ENCODE data around the gene ZFYVE9. TPM values are rescaled to one million over a fixed set of nuclear protein-coding genes. Genes with fewer than 3 reads are reported as not detected.

ZFYVE9 gene
- total and polyA plus RNA-seq, 2 of the 13 experiments (the other 11 are each of a cell fraction or from before 2014, with no cell fraction given): 9.2 to 19.8 TPM

GRCh38 chr1:52142220-52143183 lies 613 bp downstream of the ZFYVE9 start (continued):
- no peak for TF ChIP-seq MZF1 (CRISPR knock-in tag; IDR thresholded peaks at IDR 0.05; ENCODE audit: borderline replicate concordance)
- no peak for TF ChIP-seq ZNF558 (CRISPR knock-in tag; IDR thresholded peaks at IDR 0.05; ENCODE audit: borderline replicate concordance)
- no peak for TF ChIP-seq JARID2 (CRISPR knock-in tag; IDR thresholded peaks at IDR 0.05; ENCODE audit: insufficient replicate concordance)
- TF ChIP-seq CEBPB (IDR thresholded peaks at IDR 0.05; ENCODE audit: borderline replicate concordance, low read depth, low read length): no peak
- TF ChIP-seq ZNF234 (CRISPR knock-in tag; conservative IDR thresholded peaks at IDR 0.05): no peak
- TF ChIP-seq ZNF282 (IDR thresholded peaks at IDR 0.05; ENCODE audit: partially characterized antibody): no peak
- TF ChIP-seq ZNF672 (CRISPR knock-in tag; IDR thresholded peaks at IDR 0.05): no peak
- TF ChIP-seq, protein P1, sequence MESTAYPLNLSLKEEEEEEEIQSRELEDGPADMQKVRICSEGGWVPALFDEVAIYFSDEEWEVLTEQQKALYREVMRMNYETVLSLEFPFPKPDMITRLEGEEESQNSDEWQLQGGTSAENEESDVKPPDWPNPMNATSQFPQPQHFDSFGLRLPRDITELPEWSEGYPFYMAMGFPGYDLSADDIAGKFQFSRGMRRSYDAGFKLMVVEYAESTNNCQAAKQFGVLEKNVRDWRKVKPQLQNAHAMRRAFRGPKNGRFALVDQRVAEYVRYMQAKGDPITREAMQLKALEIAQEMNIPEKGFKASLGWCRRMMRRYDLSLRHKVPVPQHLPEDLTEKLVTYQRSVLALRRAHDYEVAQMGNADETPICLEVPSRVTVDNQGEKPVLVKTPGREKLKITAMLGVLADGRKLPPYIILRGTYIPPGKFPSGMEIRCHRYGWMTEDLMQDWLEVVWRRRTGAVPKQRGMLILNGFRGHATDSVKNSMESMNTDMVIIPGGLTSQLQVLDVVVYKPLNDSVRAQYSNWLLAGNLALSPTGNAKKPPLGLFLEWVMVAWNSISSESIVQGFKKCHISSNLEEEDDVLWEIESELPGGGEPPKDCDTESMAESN (CRISPR knock-in tag; conservative IDR thresholded peaks at IDR 0.05): peak; percentile 16; the same call in 1 of the 2 replicates
- 0 out of 2 replicates have a peak, but pooled peaks have one; percentile 40 for TF ChIP-seq TGIF2 (CRISPR knock-in tag; IDR thresholded peaks at IDR 0.05)
- TF ChIP-seq ATF3 (CRISPR knock-in tag; IDR thresholded peaks at IDR 0.05): 0 out of 2 replicates have a peak, but pooled peaks have one; percentile 10
- no peak for TF ChIP-seq PRDM10 (CRISPR knock-in tag; IDR thresholded peaks at IDR 0.05; ENCODE audit: low read depth)
- TF ChIP-seq, protein P2, sequence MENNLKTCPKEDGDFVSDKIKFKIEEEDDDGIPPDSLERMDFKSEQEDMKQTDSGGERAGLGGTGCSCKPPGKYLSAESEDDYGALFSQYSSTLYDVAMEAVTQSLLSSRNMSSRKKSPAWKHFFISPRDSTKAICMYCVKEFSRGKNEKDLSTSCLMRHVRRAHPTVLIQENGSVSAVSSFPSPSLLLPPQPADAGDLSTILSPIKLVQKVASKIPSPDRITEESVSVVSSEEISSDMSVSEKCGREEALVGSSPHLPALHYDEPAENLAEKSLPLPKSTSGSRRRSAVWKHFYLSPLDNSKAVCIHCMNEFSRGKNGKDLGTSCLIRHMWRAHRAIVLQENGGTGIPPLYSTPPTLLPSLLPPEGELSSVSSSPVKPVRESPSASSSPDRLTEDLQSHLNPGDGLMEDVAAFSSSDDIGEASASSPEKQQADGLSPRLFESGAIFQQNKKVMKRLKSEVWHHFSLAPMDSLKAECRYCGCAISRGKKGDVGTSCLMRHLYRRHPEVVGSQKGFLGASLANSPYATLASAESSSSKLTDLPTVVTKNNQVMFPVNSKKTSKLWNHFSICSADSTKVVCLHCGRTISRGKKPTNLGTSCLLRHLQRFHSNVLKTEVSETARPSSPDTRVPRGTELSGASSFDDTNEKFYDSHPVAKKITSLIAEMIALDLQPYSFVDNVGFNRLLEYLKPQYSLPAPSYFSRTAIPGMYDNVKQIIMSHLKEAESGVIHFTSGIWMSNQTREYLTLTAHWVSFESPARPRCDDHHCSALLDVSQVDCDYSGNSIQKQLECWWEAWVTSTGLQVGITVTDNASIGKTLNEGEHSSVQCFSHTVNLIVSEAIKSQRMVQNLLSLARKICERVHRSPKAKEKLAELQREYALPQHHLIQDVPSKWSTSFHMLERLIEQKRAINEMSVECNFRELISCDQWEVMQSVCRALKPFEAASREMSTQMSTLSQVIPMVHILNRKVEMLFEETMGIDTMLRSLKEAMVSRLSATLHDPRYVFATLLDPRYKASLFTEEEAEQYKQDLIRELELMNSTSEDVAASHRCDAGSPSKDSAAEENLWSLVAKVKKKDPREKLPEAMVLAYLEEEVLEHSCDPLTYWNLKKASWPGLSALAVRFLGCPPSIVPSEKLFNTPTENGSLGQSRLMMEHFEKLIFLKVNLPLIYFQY (CRISPR knock-in tag; IDR thresholded peaks at IDR 0.05; ENCODE audit: borderline replicate concordance): no peak
- TF ChIP-seq SPEN (CRISPR knock-in tag; IDR thresholded peaks at IDR 0.05; ENCODE audit: low read depth): peak; percentile 38; the same call in 1 of the 2 replicates
- TF ChIP-seq, protein P3, sequence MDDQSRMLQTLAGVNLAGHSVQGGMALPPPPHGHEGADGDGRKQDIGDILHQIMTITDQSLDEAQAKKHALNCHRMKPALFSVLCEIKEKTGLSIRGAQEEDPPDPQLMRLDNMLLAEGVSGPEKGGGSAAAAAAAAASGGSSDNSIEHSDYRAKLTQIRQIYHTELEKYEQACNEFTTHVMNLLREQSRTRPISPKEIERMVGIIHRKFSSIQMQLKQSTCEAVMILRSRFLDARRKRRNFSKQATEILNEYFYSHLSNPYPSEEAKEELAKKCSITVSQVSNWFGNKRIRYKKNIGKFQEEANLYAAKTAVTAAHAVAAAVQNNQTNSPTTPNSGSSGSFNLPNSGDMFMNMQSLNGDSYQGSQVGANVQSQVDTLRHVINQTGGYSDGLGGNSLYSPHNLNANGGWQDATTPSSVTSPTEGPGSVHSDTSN (CRISPR knock-in tag; IDR thresholded peaks at IDR 0.05; ENCODE audit: borderline replicate concordance): no peak
- no peak for TF ChIP-seq TBX3 (IDR thresholded peaks at IDR 0.05; ENCODE audit: borderline replicate concordance)

Measured in HepG2 (cell line).